HEK293 (cell line): ENCODE measurements around the gene LILRB2.

Experiments
- CTCF ChIA-PET: fragments of 350-600 bp; formaldehyde crosslinking; extraction: SDS; loops from one replicate; lab custom pipeline; 2021; ENCODE audit warnings: antibody characterized with exemption; lab: Yijun Ruan, JAX
- POLR2A ChIA-PET: fragments of 300-600 bp; formaldehyde crosslinking; extraction: SDS; loops from one replicate; lab custom pipeline; 2020; ENCODE audit warnings: antibody characterized with exemption, inconsistent platforms; lab: Yijun Ruan, JAX
- H3K27ac ChIP-seq: fragments of 200-500 bp; sonication (Bioruptor generic); 2 replicates; pipeline ENCODE4 v1.5.1; 2014; ENCODE audit warnings: low read depth, low read length, control low read depth, inconsistent platforms; ENCODE audit errors: extremely low read depth
- H3K36me3 ChIP-seq, 2 experiments: fragments of 200-500 bp in 1 of 2; sonication (Bioruptor generic) in 1 of 2; 1 replicate in 1 of 2; 2 replicates in 1 of 2; pipeline ENCODE4 v1.5.1; 2014 to 2017; ENCODE audit warnings: inconsistent platforms in 2 of 2, low read length in 2 of 2; ENCODE audit not compliant: control insufficient read depth in 2 of 2, insufficient read depth in 1 of 2
- H3K4me1 ChIP-seq: fragments of 200-500 bp; sonication (Bioruptor generic); 2 replicates; pipeline ENCODE4 v1.5.1; 2014; ENCODE audit warnings: mild to moderate bottlenecking, low read length, inconsistent platforms; ENCODE audit not compliant: control insufficient read depth, insufficient read depth
- H3K4me3 ChIP-seq: 2 replicates; pipeline ENCODE4 v1.5.1; 2011; ENCODE audit warnings: low read depth, mild to moderate bottlenecking, control low read depth, low read length, moderate library complexity
- H3K9me3 ChIP-seq: fragments of 200-500 bp; sonication (Bioruptor generic); 2 replicates; pipeline ENCODE4 v1.5.1; 2014; ENCODE audit warnings: low read depth, low read length, inconsistent platforms; ENCODE audit not compliant: control insufficient read depth, insufficient read depth
- REPIN1 ChIP-seq: fragments of 450-650 bp; formaldehyde crosslinking; IDR thresholded peaks from 2 replicates; pipeline ENCODE4 v1.5.1; 2017; ENCODE audit warnings: missing biosample characterization, missing genetic modification characterization, low read depth
- ZBTB20 ChIP-seq: fragments of 450-650 bp; formaldehyde crosslinking; IDR thresholded peaks from 2 replicates; pipeline ENCODE4 v1.5.1; 2016; ENCODE audit warnings: missing biosample characterization, missing genetic modification characterization
- ZEB2 ChIP-seq: fragments of 450-650 bp; formaldehyde crosslinking; IDR thresholded peaks from 2 replicates; pipeline ENCODE4 v1.5.1; 2016; ENCODE audit warnings: missing biosample characterization, missing genetic modification characterization
- ZNF302 ChIP-seq: fragments of 450-650 bp; formaldehyde crosslinking; IDR thresholded peaks from 2 replicates; pipeline ENCODE4 v1.5.1; 2016; ENCODE audit warnings: missing biosample characterization, missing genetic modification characterization, low read depth
- ZNF354C ChIP-seq: fragments of 450-650 bp; formaldehyde crosslinking; IDR thresholded peaks from 2 replicates; pipeline ENCODE4 v1.5.1; 2016; ENCODE audit warnings: missing biosample characterization, missing genetic modification characterization, low read depth, borderline replicate concordance
- ZNF433 ChIP-seq: fragments of 450-650 bp; formaldehyde crosslinking; IDR thresholded peaks from 2 replicates; pipeline ENCODE4 v1.5.1; 2016; ENCODE audit warnings: missing biosample characterization, missing genetic modification characterization, low read depth
- ZNF544 ChIP-seq: fragments of 450-650 bp; formaldehyde crosslinking; IDR thresholded peaks from 2 replicates; pipeline ENCODE4 v1.5.0; 2017; ENCODE audit warnings: missing biosample characterization, missing genetic modification characterization
- ZNF629 ChIP-seq: fragments of 450-650 bp; formaldehyde crosslinking; IDR thresholded peaks from 2 replicates; pipeline ENCODE4 v1.5.1; 2017; ENCODE audit warnings: missing biosample characterization, missing genetic modification characterization
- TF ChIP-seq, protein P1 (sequence below): fragments of 450-650 bp; formaldehyde crosslinking; IDR thresholded peaks from 2 replicates; pipeline ENCODE4 v1.5.1; 2016; ENCODE audit warnings: missing biosample characterization, missing genetic modification characterization
- TF ChIP-seq, protein P2 (sequence below): fragments of 450-650 bp; formaldehyde crosslinking; IDR thresholded peaks from 2 replicates; pipeline ENCODE4 v1.5.1; 2017; ENCODE audit warnings: missing biosample characterization, missing genetic modification characterization
- TF ChIP-seq, protein P3 (sequence below): fragments of 450-650 bp; formaldehyde crosslinking; IDR thresholded peaks from 2 replicates; pipeline ENCODE4 v1.5.1; 2017; ENCODE audit warnings: missing biosample characterization, missing genetic modification characterization
- TF ChIP-seq, protein P4 (sequence below): fragments of 450-650 bp; formaldehyde crosslinking; IDR thresholded peaks from 2 replicates; pipeline ENCODE4 v1.5.1; 2016; ENCODE audit warnings: missing biosample characterization, missing genetic modification characterization
- TF ChIP-seq, protein P5 (sequence below): fragments of 450-650 bp; formaldehyde crosslinking; IDR thresholded peaks from 2 replicates; pipeline ENCODE4 v1.5.1; 2016; ENCODE audit warnings: missing biosample characterization, missing genetic modification characterization
- TF ChIP-seq, protein P6 (sequence below): fragments of 450-650 bp; formaldehyde crosslinking; IDR thresholded peaks from 2 replicates; pipeline ENCODE4 v1.5.1; 2016; ENCODE audit warnings: missing biosample characterization, missing genetic modification characterization, low read depth
- TF ChIP-seq, protein P7 (sequence below): fragments of 450-650 bp; formaldehyde crosslinking; IDR thresholded peaks from 2 replicates; pipeline ENCODE4 v1.5.1; 2016; ENCODE audit warnings: missing biosample characterization, missing genetic modification characterization

The LILRB2 gene

DNA sequence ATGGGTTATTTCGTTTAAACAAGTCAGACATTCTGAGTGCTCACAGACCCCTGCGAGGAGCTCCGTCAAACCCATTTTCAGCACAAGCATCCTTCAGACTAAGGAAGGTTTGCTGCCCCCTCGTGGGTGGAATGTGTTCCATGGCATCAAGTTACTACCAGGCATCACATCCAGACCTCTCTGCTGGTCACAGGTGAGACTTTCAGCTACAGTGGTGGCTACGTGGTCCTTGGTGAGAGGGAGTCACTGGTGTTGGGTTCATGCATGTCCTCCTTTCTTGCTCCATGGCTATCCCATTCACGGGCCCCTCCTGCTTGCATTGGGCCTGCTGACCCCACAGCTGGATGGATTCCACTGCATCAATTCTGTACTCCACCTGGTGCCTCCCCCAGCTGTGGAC is 14.8 kb downstream of the LILRB2 start:
- TF ChIP-seq, protein P1, sequence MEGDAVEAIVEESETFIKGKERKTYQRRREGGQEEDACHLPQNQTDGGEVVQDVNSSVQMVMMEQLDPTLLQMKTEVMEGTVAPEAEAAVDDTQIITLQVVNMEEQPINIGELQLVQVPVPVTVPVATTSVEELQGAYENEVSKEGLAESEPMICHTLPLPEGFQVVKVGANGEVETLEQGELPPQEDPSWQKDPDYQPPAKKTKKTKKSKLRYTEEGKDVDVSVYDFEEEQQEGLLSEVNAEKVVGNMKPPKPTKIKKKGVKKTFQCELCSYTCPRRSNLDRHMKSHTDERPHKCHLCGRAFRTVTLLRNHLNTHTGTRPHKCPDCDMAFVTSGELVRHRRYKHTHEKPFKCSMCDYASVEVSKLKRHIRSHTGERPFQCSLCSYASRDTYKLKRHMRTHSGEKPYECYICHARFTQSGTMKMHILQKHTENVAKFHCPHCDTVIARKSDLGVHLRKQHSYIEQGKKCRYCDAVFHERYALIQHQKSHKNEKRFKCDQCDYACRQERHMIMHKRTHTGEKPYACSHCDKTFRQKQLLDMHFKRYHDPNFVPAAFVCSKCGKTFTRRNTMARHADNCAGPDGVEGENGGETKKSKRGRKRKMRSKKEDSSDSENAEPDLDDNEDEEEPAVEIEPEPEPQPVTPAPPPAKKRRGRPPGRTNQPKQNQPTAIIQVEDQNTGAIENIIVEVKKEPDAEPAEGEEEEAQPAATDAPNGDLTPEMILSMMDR (tag by site-specific recombination) = peak; percentile 52
- 0 out of 2 replicates have a peak, but pooled peaks have one; percentile 34 for TF ChIP-seq ZEB2 (tag by site-specific recombination)
- TF ChIP-seq ZNF433 (tag by site-specific recombination) = no peak
- Histone ChIP-seq H3K9me3 (no peaks in the 10 kb centered on the region), H3K36me3 (no peaks in the 10 kb centered on the region; a peak in 1 of 3 replicates), H3K4me3 (no peak overlapping the region), H3K4me1 (no peaks in the 10 kb centered on the region), H3K27ac (no peak overlapping the region)
- ChIA-PET POLR2A (interaction anchor here (0.5 to 2.0 kb wide), 5 partner anchors 37 to 77 kb away, joined by 3 to 6 read pairs (median 3); partner anchors contain the start of genes MBOAT7, RPS9 and TSEN34), CTCF (interaction anchor here (0.5 to 4.0 kb wide), 50 partner anchors 8 to 1173 kb away, joined by 3 to 28 read pairs (median 6); partner anchors contain the start of genes LILRA6, LILRB5, MBOAT7 and TMC4)

DNA sequence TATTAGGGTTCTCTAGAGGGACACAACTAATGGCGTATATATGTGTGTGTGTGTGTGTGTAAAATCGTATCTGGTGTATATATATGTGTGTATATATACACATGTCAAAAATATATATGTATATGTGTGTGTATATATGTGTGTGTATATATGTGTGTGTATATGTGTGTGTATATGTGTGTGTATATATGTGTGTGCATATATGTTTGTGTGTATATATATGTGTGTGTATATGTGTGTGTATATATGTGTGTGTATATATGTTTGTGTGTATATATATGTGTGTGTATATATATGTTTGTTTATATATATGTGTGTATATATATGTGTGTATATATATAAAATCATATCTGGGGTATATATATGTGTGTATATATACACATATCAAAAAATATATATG is 18.4 kb downstream of the LILRB2 start:
- H3K27ac ChIP-seq = no peak overlapping the region
- TF ChIP-seq ZBTB20 (tag by site-specific recombination) (no peak), ZNF302 (tag by site-specific recombination) (no peak), REPIN1 (no peak), ZNF544 (tag by site-specific recombination) (no peak)
- TF ChIP-seq, protein P2, sequence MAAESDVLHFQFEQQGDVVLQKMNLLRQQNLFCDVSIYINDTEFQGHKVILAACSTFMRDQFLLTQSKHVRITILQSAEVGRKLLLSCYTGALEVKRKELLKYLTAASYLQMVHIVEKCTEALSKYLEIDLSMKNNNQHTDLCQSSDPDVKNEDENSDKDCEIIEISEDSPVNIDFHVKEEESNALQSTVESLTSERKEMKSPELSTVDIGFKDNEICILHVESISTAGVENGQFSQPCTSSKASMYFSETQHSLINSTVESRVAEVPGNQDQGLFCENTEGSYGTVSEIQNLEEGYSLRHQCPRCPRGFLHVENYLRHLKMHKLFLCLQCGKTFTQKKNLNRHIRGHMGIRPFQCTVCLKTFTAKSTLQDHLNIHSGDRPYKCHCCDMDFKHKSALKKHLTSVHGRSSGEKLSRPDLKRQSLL (tag by site-specific recombination) = no peak
- TF ChIP-seq, protein P3, sequence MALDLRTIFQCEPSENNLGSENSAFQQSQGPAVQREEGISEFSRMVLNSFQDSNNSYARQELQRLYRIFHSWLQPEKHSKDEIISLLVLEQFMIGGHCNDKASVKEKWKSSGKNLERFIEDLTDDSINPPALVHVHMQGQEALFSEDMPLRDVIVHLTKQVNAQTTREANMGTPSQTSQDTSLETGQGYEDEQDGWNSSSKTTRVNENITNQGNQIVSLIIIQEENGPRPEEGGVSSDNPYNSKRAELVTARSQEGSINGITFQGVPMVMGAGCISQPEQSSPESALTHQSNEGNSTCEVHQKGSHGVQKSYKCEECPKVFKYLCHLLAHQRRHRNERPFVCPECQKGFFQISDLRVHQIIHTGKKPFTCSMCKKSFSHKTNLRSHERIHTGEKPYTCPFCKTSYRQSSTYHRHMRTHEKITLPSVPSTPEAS (tag by site-specific recombination) = peak; percentile 90
- TF ChIP-seq, protein P4, sequence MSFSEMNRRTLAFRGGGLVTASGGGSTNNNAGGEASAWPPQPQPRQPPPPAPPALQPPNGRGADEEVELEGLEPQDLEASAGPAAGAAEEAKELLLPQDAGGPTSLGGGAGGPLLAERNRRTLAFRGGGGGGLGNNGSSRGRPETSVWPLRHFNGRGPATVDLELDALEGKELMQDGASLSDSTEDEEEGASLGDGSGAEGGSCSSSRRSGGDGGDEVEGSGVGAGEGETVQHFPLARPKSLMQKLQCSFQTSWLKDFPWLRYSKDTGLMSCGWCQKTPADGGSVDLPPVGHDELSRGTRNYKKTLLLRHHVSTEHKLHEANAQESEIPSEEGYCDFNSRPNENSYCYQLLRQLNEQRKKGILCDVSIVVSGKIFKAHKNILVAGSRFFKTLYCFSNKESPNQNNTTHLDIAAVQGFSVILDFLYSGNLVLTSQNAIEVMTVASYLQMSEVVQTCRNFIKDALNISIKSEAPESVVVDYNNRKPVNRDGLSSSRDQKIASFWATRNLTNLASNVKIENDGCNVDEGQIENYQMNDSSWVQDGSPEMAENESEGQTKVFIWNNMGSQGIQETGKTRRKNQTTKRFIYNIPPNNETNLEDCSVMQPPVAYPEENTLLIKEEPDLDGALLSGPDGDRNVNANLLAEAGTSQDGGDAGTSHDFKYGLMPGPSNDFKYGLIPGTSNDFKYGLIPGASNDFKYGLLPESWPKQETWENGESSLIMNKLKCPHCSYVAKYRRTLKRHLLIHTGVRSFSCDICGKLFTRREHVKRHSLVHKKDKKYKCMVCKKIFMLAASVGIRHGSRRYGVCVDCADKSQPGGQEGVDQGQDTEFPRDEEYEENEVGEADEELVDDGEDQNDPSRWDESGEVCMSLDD (tag by site-specific recombination) = no peak
- TF ChIP-seq, all 188 proteins: peak for 1
- ChIA-PET CTCF (interaction anchor here (0.6 kb wide), 1 partner anchor 71 kb away, joined by 3 read pairs; no protein-coding TSS in a partner anchor), POLR2A (interaction anchor here (0.7 kb wide), 1 partner anchor 125 kb away, joined by 3 read pairs; the partner anchor contains the start of gene CNOT3)
- H3K4me1 ChIP-seq = no peaks in the 10 kb centered on the region
- no peak overlapping the region for H3K4me3 ChIP-seq
- no peaks in the 10 kb centered on the region for H3K9me3 ChIP-seq
- no peaks in the 10 kb centered on the region for H3K36me3 ChIP-seq

DNA sequence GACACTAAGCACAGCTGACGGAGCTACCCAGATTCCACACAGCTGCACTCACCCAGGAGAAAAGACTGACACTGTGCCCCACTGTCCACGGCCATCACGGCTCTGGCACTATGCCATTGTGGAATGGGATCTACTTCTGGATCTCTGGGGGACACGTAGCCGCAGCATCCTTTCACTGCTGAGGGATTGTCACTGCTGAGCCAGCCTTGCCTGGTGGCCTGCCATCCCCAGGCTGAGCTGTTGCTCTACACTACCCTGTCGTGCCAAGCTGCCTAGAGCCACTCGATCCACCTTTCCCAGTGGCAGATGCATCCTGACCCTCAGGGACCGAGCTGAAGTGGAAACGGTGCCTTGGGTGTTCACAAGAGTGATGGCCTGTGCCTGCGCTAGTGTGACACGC is 18.8 kb downstream of the LILRB2 start:
- Histone ChIP-seq H3K27ac (no peak overlapping the region), H3K36me3 (no peaks in the 10 kb centered on the region), H3K4me1 (no peaks in the 10 kb centered on the region), H3K4me3 (no peak overlapping the region), H3K9me3 (no peaks in the 10 kb centered on the region)
- CTCF ChIA-PET = interaction anchor here (0.6 kb wide), 3 partner anchors 38 to 1416 kb away, joined by 3 to 4 read pairs (median 3); no protein-coding TSS in a partner anchor
- POLR2A ChIA-PET = interaction anchor here (0.7 kb wide), 1 partner anchor 125 kb away, joined by 3 read pairs; the partner anchor contains the start of gene CNOT3
- no peak for TF ChIP-seq ZNF629 (tag by site-specific recombination)
- TF ChIP-seq ZNF354C = no peak
- TF ChIP-seq, protein P5, sequence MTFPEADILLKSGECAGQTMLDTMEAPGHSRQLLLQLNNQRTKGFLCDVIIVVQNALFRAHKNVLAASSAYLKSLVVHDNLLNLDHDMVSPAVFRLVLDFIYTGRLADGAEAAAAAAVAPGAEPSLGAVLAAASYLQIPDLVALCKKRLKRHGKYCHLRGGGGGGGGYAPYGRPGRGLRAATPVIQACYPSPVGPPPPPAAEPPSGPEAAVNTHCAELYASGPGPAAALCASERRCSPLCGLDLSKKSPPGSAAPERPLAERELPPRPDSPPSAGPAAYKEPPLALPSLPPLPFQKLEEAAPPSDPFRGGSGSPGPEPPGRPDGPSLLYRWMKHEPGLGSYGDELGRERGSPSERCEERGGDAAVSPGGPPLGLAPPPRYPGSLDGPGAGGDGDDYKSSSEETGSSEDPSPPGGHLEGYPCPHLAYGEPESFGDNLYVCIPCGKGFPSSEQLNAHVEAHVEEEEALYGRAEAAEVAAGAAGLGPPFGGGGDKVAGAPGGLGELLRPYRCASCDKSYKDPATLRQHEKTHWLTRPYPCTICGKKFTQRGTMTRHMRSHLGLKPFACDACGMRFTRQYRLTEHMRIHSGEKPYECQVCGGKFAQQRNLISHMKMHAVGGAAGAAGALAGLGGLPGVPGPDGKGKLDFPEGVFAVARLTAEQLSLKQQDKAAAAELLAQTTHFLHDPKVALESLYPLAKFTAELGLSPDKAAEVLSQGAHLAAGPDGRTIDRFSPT (tag by site-specific recombination) = no peak
- TF ChIP-seq, protein P6, sequence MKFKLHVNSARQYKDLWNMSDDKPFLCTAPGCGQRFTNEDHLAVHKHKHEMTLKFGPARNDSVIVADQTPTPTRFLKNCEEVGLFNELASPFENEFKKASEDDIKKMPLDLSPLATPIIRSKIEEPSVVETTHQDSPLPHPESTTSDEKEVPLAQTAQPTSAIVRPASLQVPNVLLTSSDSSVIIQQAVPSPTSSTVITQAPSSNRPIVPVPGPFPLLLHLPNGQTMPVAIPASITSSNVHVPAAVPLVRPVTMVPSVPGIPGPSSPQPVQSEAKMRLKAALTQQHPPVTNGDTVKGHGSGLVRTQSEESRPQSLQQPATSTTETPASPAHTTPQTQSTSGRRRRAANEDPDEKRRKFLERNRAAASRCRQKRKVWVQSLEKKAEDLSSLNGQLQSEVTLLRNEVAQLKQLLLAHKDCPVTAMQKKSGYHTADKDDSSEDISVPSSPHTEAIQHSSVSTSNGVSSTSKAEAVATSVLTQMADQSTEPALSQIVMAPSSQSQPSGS = no peak
- TF ChIP-seq, protein P7, sequence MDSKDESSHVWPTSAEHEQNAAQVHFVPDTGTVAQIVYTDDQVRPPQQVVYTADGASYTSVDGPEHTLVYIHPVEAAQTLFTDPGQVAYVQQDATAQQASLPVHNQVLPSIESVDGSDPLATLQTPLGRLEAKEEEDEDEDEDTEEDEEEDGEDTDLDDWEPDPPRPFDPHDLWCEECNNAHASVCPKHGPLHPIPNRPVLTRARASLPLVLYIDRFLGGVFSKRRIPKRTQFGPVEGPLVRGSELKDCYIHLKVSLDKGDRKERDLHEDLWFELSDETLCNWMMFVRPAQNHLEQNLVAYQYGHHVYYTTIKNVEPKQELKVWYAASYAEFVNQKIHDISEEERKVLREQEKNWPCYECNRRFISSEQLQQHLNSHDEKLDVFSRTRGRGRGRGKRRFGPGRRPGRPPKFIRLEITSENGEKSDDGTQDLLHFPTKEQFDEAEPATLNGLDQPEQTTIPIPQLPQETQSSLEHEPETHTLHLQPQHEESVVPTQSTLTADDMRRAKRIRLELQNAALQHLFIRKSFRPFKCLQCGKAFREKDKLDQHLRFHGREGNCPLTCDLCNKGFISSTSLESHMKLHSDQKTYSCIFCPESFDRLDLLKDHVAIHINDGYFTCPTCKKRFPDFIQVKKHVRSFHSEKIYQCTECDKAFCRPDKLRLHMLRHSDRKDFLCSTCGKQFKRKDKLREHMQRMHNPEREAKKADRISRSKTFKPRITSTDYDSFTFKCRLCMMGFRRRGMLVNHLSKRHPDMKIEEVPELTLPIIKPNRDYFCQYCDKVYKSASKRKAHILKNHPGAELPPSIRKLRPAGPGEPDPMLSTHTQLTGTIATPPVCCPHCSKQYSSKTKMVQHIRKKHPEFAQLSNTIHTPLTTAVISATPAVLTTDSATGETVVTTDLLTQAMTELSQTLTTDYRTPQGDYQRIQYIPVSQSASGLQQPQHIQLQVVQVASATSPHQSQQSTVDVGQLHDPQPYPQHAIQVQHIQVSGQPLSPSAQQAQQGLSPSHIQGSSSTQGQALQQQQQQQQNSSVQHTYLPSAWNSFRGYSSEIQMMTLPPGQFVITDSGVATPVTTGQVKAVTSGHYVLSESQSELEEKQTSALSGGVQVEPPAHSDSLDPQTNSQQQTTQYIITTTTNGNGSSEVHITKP (tag by site-specific recombination) = no peak
